IPS-NIHi7 (cell line): ENCODE measurements around the gene RASA2.
"Not testable (repeated sequence)": the region's sequence is repeated elsewhere in the genome, so short reads cannot be mapped to it uniquely, and the experiment has no call there.

Experiments
- DNase-seq: peaks from one replicate; pipeline ENCODE4 v3.0.0; 2012; ENCODE audit warnings: mixed read lengths; ENCODE audit errors: extremely low spot score

RASA2 gene

GRCh38 chr3:141498598-141499223, 11.9 kb downstream of the RASA2 start:
- DNase-seq, result no peak

- no peak for DNase-seq
Measured at GRCh38 chr3:141499284-141499683, 12.5 kb downstream of the RASA2 start.

- no peak for DNase-seq
Measured at GRCh38 chr3:141499965-141500364, 13.1 kb downstream of the RASA2 start.

GRCh38 chr3:141500397-141500796, 13.6 kb downstream of the RASA2 start:
- no peak for DNase-seq

- DNase-seq, result no peak
Measured at GRCh38 chr3:141505166-141505565, 18.3 kb downstream of the RASA2 start.

- DNase-seq, result no peak
Measured at GRCh38 chr3:141506071-141506470, 19.2 kb downstream of the RASA2 start.

- DNase-seq, result no peak
Measured at GRCh38 chr3:141507392-141508066, 20.7 kb downstream of the RASA2 start.

- no peak for DNase-seq
Measured at GRCh38 chr3:141508067-141508436, 21.2 kb downstream of the RASA2 start.

GRCh38 chr3:141511361-141511760, 24.5 kb downstream of the RASA2 start:
- DNase-seq, result no peak

- DNase-seq, result no peak
Measured at GRCh38 chr3:141514382-141514781, 27.6 kb downstream of the RASA2 start.

GRCh38 chr3:141519587-141519986, 32.8 kb downstream of the RASA2 start:
- DNase-seq, result no peak

- DNase-seq, result no peak
Measured at GRCh38 chr3:141521781-141522180, 35.0 kb downstream of the RASA2 start.

- no peak for DNase-seq
Measured at GRCh38 chr3:141523615-141524375, 37.0 kb downstream of the RASA2 start.

GRCh38 chr3:141524988-141525387, 38.2 kb downstream of the RASA2 start:
- no peak for DNase-seq

- no peak for DNase-seq
Measured at GRCh38 chr3:141525814-141526213, 39.0 kb downstream of the RASA2 start.

GRCh38 chr3:141526709-141527108, 39.9 kb downstream of the RASA2 start:
- DNase-seq, result no peak

- DNase-seq, result no peak
Measured at GRCh38 chr3:141528800-141529199, 42.0 kb downstream of the RASA2 start.

- no peak for DNase-seq
Measured at GRCh38 chr3:141529256-141529655, 42.4 kb downstream of the RASA2 start.

GRCh38 chr3:141529717-141530414, 43.0 kb downstream of the RASA2 start:
- DNase-seq, result no peak

- DNase-seq, result no peak
Measured at GRCh38 chr3:141530415-141530768, 43.6 kb downstream of the RASA2 start.

GRCh38 chr3:141532609-141533008, 45.8 kb downstream of the RASA2 start:
- DNase-seq, result no peak

GRCh38 chr3:141536017-141536416, 49.2 kb downstream of the RASA2 start:
- not testable (repeated sequence) for DNase-seq
